ENCODE data around the gene WFDC2.

The WFDC2 gene, protein sequence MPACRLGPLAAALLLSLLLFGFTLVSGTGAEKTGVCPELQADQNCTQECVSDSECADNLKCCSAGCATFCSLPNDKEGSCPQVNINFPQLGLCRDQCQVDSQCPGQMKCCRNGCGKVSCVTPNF

DNA sequence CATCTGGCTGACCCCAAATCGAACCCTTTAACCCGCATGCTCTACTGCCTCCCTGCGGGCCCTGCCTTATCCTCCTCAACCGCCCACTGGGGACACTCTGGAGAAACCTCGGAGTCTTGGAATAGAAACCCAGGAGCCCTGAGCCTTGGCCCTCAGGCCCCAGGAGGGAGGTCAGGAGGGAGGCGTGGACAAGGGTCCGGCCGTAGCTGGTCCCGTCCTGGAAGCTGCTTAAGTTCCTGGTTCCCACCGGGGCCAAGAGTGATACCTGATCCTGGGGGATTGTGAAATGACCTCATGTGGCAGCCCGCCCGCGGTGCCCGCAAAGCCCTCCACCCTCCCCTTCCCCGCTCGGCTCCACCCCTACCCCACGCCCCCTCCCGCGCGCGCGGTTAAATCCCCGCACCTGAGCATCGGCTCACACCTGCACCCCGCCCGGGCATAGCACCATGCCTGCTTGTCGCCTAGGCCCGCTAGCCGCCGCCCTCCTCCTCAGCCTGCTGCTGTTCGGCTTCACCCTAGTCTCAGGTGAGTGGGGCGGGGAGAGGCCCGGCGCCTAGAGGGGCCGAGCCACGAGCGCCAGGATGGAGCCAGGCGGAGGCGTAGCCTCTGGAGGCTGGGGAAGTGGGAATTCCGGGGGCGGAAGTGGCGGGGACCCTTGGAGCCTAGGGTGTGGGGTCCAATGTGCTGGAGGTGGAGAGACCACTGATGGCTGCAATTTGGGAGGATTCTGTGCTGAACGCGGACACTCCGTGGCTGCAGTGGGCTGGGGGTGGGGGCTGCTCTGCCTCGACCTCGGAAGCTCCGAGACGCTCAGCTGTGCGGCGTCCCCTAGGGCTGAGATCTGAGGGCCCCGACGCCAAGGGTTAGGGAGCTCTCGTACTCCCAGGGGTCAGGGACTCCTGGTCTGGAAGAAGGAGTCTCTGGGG lies at the start of gene WFDC2:
Gene WFDC2, plus strand, starts transcription at position 418 of the 926 bp plus-strand sequence. Its CDS starts 29 bp downstream, at position 447.
- no peak for DNase-seq

- no peak for DNase-seq
These were observed 49.4 kb upstream of the WFDC2 start for GRCh38 chr20:45420125-45420524.

DNA sequence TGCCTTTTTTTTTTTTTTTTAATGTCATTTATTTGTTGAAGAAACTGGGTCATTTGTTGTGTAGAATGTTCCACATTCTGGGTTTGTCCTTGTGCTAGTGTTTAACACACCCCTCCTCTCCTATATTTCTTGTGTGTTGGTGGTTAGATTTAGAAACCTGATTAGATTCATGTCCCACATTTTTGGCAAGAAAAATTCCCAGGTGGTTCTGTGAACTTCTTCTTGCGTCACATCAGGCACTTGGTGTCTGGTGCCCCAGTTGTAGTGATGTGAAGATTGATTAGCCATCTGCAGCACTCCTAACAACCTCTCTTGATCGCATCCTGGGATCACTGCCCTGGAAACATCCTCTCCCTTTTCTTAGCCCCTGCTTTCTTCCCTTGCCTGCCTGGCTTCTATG lies 45.9 kb upstream of the WFDC2 start:
- no peak for DNase-seq

DNA sequence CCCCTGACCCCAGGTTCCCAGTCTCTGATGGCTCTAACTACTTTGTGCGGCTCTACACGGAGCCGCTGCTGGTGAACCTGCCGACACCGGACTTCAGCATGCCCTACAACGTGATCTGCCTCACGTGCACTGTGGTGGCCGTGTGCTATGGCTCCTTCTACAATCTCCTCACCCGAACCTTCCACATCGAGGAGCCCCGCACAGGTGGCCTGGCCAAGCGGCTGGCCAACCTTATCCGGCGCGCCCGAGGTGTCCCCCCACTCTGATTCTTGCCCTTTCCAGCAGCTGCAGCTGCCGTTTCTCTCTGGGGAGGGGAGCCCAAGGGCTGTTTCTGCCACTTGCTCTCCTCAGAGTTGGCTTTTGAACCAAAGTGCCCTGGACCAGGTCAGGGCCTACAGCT lies 44.0 kb upstream of the WFDC2 start:
- DNase-seq: no peak

GRCh38 chr20:45426320-45427016 lies 43.1 kb upstream of the WFDC2 start:
- DNase-seq: no peak

DNA sequence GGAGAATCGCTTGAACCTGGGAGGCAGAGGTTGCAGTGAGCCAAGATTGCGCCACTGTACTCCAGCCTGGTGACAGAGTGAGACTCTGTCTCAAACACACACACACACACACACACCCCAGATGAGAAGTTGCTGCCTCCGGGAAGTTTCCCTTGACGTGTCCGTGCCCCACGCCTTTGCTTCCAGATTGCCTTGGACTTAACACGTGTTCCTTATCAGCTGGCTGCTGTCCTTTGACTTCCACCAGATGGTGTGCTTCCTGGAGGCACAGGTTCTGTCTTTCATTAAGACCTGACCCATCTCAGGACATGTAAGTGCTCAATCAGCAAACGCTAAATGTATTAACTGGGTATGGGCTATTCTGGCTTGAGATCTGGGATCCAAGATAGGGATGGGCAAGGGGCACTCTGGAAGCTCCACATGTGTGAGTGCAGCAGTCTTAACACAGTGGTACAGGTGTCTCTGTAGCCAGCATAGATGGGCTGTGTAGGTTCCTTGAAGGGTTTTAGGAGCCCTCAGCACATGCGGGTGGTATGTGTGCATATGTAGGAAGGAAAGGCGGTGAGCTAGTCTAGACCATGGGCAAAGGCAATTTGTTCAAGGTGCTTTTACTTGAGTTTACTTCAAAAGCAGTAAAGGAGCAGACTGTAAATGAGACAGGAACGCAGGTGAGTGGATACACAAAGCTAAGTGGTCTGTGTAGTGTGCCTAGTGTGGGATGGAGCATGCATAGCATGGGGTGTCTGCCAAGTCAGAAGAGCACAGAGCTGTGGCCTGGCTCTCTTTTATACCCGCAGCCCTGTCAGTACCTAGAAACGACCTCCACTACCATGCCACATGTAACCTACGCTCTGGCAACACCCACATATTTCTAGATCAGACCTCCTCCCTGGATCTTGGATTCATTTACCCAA lies 42.1 kb upstream of the WFDC2 start:
- DNase-seq: no peak

DNA sequence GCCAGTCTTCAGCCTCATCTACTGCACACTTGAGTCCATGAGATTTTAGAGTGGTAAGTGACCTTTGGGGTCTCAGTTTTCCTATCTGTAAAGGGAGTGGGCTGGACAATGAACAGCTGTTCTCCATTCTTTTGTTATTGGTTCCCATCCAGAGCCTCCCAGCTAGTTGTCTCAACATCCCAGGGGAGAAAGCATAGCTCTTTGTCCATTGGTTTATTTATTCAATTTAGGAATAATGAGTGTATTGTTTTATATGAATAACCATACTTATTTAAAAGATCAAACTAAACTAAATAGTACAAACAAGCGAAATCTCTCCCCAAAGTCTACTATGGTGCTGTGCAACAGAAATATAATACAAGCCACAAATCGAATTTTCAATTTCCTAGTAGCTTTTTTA lies 39.9 kb upstream of the WFDC2 start:
- DNase-seq: no peak

- DNase-seq: no peak
These were observed 37.3 kb upstream of the WFDC2 start for GRCh38 chr20:45432294-45432693.

GRCh38 chr20:45433316-45433715 lies 36.2 kb upstream of the WFDC2 start:
- DNase-seq: no peak

DNA sequence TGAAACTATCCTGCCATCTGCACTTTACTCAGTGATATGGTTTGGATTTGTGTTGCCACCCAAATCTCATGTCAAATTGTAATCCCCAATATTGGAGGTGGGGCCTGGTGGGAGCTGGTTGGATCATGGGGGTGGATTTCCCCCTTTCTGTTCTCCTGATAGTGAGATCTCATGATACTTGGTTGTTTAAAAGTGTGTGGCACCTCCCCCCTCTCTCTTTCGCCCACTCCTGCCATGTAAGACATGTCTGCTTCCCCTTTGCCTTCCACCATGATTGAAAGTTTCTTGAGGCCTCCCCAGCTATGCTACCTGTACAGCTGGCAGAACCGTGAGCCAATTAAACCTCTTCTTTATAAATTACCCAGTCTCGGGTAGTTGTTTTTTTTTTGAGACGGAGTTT lies 35.6 kb upstream of the WFDC2 start:
- no peak for DNase-seq

DNA sequence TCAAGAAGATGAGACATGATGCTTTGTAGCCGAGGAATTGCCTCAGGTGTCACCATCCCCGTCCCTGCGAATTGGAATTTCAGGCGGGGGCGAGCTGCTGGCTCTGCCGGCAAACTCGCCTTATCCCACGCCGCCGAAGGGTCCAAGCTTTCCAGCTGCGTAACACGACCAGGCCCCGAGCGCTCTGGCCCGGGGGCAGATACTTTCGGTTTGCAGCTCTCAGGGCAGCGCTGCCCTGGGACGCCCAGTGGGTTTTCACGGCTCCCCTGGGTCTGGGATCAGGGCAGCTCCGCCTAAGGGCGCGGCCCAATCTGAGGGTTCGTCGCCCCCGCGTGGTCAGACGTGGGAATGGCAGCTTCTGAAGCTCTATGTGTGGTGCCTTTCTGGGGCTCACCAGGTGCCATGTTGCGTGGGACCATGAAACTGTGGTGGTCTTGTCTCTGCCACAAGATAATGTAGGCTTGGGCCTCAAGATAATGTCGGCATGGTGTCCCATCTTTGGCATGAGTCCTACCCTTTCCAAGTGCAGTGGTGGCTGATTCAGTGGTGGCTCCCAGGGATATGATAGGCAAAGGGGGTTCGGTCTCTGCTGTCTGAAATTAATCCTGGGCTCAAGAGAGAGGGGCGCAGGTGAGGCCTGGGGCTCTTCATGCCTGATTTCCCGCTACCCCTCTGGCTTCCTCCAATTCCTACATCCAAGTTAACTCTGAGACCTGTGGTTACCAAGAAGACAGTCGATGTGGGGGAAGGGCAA lies 32.6 kb upstream of the WFDC2 start:
- DNase-seq: peak; percentile 74

DNA sequence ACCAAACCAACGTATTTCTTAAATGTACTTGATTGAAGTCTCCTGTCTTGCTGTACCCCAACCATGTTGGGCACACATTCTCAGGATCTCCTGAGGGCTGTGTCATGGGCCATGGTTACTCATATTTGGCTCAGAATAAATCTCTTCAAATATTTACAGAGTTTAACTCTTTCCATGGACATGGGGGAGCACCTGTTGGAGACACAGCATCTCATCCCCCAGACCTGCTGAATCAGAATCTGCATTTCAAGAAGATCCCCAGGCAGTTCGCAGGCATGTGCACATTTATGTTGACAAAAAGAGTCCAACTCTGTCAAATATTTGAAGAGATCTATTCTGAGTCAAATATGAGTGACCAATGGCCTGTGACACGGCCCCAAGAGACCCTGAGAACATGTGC lies 29.1 kb upstream of the WFDC2 start:
- DNase-seq: no peak

DNA sequence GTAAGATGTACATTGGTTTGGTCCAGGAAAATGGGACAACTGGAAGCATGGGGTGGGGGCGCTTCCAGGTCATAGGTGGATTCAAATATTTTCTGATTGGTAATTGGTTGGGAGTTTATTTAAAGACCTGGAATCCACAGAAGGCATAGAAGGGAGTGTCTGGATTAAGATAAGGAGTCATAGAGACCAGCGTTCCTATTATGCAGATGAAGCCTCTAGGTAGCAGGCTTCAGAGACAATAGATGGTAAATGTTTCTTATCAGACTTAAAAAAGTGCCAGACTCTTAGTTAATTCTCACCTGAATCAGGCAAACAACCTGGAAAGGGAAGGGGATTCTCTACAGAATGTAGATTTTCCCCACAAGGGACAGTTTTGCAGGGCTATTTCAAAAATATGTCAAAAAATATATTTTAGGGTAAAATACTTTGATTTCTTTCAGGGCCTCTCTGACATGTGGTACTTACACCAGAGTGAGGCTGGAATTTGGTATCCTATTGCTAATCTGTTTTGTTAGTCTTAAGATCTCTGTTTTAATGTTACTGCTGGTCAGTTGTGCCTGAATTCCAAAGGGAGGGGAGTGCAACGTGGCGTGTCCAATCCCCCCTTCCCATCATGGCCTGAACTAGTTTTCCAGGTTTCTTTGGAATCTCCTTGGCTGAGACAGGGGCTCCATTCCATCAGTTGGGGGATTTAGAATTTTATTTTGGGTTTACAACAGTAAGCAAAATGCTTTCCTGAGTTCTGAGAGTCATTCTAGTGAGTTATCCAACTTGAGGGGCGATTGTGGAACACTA lies 28.5 kb upstream of the WFDC2 start:
- no peak for DNase-seq

DNA sequence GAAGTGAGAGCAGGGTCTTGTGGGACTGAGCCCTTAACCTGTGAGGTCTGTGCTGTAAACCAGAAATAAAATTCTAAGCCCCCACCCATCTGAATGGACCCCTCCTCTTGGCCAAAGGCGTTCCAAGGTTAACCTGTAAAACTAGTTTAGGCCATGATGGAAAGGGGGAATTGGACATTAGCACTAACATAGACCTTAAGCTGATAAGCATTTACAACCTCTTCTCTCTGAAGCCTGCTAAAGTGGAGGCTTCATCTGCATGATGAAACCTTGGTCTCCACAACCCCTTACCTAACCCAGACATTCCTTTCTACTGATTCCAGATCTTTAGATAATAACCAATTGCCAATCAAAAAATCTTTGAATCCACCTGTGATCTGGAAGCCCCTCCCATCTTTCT lies 27.8 kb upstream of the WFDC2 start:
- no peak for DNase-seq

DNA sequence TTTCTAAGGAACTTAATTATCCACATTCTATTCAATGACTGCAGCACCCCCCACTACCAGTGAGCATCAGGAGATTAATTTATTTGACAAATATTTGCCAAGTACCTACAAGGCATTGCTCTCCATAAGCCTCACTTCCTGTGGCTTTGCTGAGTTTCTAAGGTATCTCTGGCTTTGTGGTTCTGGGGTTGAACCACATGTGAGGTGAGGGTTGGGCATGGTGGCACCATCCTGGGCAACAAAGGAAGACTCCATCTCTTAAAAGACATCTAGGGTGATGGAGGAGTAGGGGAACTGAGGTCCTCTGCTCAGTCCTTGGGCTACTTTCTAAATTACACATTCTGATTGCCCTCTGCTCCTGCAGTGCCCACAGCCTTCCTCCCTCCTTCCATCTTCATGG lies 25.5 kb upstream of the WFDC2 start:
- no peak for DNase-seq

DNA sequence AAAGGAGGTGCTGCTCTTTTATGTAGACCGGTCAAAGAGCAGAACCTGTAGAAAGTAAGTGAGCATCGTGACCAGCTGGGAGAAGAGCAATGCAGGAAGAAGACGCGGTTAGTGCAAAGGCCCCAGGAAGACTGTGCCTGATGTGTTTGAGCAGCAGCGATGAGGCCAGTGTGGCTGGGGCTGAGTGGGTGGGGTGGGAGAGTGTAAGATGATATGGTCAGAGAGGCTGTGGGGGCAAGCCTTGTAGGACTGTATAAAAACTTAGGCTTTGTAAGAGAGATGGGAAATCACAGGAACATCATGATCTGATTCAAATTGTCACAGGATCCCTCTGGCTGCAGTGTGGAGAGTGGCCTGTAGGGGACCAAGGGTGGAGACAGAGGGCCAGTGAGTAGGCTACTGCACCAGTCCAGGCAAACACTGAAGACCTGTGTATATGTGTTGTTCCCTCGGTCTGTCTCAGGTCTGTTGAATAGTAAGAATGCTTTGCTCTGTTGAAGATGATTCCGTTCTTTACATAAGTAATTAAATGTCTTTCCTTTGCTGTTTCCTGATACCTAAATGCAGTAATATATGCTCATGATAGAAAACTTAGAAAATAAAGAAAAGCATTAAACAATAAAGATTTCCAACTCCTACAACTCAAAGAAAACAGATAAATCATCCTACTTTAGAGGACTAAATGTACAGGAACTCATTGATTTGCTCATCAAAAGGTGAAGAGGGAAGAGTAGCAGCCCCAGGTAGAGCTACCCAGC lies 23.6 kb upstream of the WFDC2 start:
- peak; percentile 13 for DNase-seq

GRCh38 chr20:45448270-45448669 lies 21.3 kb upstream of the WFDC2 start:
- DNase-seq: no peak

- DNase-seq: no peak
These were observed 20.0 kb upstream of the WFDC2 start for GRCh38 chr20:45449528-45449927.

DNA sequence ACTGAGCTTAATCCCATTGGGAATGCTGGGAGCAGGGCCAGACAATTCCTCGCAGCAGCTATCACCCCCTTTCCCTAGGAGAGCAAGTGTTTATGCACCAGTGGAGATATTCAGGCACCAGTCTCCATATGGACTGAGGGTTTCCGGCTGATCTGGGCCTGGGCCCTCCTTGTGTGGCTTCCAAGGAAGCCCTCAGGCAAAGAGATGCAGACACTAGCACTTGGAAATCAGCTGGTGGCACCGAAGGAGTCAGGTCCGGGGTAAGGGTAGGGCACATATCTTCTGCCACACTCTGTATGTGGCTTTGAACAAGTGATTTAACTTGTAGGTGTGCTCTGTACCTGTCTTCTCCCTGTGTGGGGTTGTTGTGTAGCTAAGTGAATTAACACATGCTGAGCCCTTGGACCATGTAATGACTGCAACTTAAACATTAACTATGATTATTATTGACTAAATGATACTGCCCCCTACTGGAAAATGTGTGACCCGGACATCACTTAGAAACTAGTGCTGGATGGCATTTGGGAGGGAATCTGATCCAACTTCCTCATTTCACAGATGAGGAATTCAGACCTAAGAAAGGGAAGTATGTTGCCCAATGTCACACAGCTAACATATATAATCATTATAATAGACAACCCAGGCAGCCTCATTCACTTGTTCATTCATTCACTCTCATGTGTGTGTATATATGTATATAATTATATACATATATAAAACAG lies 19.3 kb upstream of the WFDC2 start:
- DNase-seq: peak; percentile 40

- DNase-seq: no peak
These were observed 17.3 kb upstream of the WFDC2 start for GRCh38 chr20:45452238-45452637.

Data from fibroblast of skin of right biceps (primary cell).